CD4-positive, alpha-beta T cell treated with Interferon alpha-2 for 1 hour (primary cell): ENCODE data around the gene PLGRKT.
"Not testable (repeated sequence)": the region's sequence is repeated elsewhere in the genome, so short reads cannot be mapped to it uniquely, and the experiment has no call there.

Experiments
- DNase-seq, 2 donors: peaks; one replicate each; pipeline ENCODE4 v3.0.0-alpha.2; 2020 to 2022

Gene PLGRKT

GRCh38 chr9:5429873-5430564 is 7.7 kb downstream of the PLGRKT start:
- DNase-seq: no peak

GRCh38 chr9:5428794-5429528 is 8.8 kb downstream of the PLGRKT start:
- no peak for DNase-seq

GRCh38 chr9:5428172-5428571 is 9.6 kb downstream of the PLGRKT start:
- DNase-seq: no peak

GRCh38 chr9:5427005-5427404 is 10.7 kb downstream of the PLGRKT start:
- DNase-seq: no peak

- peak in 1 of 2 donors; percentile 69 for DNase-seq
Observed at GRCh38 chr9:5425006-5425628, 12.6 kb downstream of the PLGRKT start.

GRCh38 chr9:5422276-5422675 is 15.4 kb downstream of the PLGRKT start:
- no peak for DNase-seq

GRCh38 chr9:5421163-5421562 is 16.6 kb downstream of the PLGRKT start:
- no peak for DNase-seq

- DNase-seq: no peak
Observed at GRCh38 chr9:5419987-5420386, 17.7 kb downstream of the PLGRKT start.

- DNase-seq: no peak
Observed at GRCh38 chr9:5418481-5418880, 19.2 kb downstream of the PLGRKT start.

- DNase-seq: no peak
Observed at GRCh38 chr9:5416953-5417352, 20.8 kb downstream of the PLGRKT start.

GRCh38 chr9:5408596-5408995 is 29.1 kb downstream of the PLGRKT start:
- DNase-seq: no peak

- no peak for DNase-seq
Observed at GRCh38 chr9:5402217-5402616, 35.5 kb downstream of the PLGRKT start.

- DNase-seq: not testable (repeated sequence)
Observed at GRCh38 chr9:5397547-5397946, 40.2 kb downstream of the PLGRKT start.

GRCh38 chr9:5395428-5395827 is 42.3 kb downstream of the PLGRKT start:
- DNase-seq: no peak

GRCh38 chr9:5393976-5394375 is 43.7 kb downstream of the PLGRKT start:
- not testable (repeated sequence) for DNase-seq

- no peak for DNase-seq
Observed at GRCh38 chr9:5393497-5393896, 44.2 kb downstream of the PLGRKT start.

GRCh38 chr9:5392285-5392684 is 45.4 kb downstream of the PLGRKT start:
- no peak for DNase-seq

GRCh38 chr9:5389109-5389732 is 48.5 kb downstream of the PLGRKT start:
- DNase-seq: no peak

GRCh38 chr9:5388026-5388819 is 49.5 kb downstream of the PLGRKT start:
- no peak for DNase-seq

GRCh38 chr9:5384436-5384835 is 53.3 kb downstream of the PLGRKT start:
- no peak for DNase-seq

- DNase-seq: no peak
Observed at GRCh38 chr9:5382479-5382878, 55.2 kb downstream of the PLGRKT start.

- no peak for DNase-seq
Observed at GRCh38 chr9:5375790-5376477, 61.8 kb downstream of the PLGRKT start.
